HepG2 (cell line): Measurements from ENCODE around the gene RGL1. TPM values are rescaled to one million over a fixed set of nuclear protein-coding genes. Genes with fewer than 3 reads are reported as not detected.

ENCODE experiments used
- ATAC-seq: fragments of 200-7000 bp; cut with Tn5 transposase; 3 replicates; pipeline ENCODE4 v1.9.1; 2020; ENCODE audit warnings: mild to moderate bottlenecking, moderate library complexity
- BruUV-seq: library from RNA; stranded (reverse); fragments of 400-500 nt; replicated peaks from 2 replicates; lab custom pipeline; 2021; lab: Mats Ljungman, UMichigan
- CTCF ChIA-PET: fragments of 300-600 bp; formaldehyde crosslinking; extraction: SDS; loops from one replicate; lab custom pipeline; 2021; ENCODE audit warnings: low total read pairs, inconsistent platforms, low intra/inter-chr PET ratio; lab: Yijun Ruan, JAX
- POLR2A ChIA-PET: fragments of 350-600 bp; sonication (Branson Sonifier 250); formaldehyde crosslinking; loops from one replicate; lab custom pipeline; 2020; ENCODE audit warnings: antibody characterized with exemption, inconsistent platforms; lab: Yijun Ruan, JAX
- DNase-seq: peaks from one replicate; pipeline ENCODE4 v3.0.0-alpha.2; 2015; ENCODE audit warnings: low spot score
- FAIRE-seq: peaks from 3 replicates; lab custom pipeline; 2011; peaks lifted over from hg19 to GRCh38; lab: Jason Lieb, UNC
- H2AFZ ChIP-seq: one replicate; pipeline ENCODE4 v1.6.1; 2011; ENCODE audit warnings: low read length, inconsistent platforms
- H3K27ac ChIP-seq: fragments of 300-600 bp; 3 replicates; pipeline ENCODE4 v1.8.0; 2011; ENCODE audit warnings: mixed run types, mild to moderate bottlenecking, mixed read lengths, low read length, inconsistent platforms; ENCODE audit not compliant: insufficient read depth; ENCODE audit errors: extremely low read length
- H3K27me3 ChIP-seq, 2 experiments: fragments of 200-600 bp in 1 of 2; 2 replicates in 1 of 2; 3 replicates in 1 of 2; pipeline versions ENCODE4 v1.6.0 to v1.8.0; 2011; ENCODE audit warnings: low read length in 2 of 2, mild to moderate bottlenecking in 2 of 2, moderate library complexity in 2 of 2, inconsistent platforms in 1 of 2; ENCODE audit not compliant: insufficient read depth in 2 of 2, control insufficient read depth in 1 of 2
- H3K36me3 ChIP-seq, 2 experiments: fragments of 200-600 bp in 1 of 2; replicated peaks in 1 of 2; 2 replicates in 1 of 2; 3 replicates in 1 of 2; pipeline versions ENCODE4 v1.5.1 to v1.8.0; 2011; ENCODE audit warnings: low read length in 2 of 2, inconsistent platforms in 1 of 2; ENCODE audit not compliant: insufficient read depth in 2 of 2, control insufficient read depth in 1 of 2
- H3K4me1 ChIP-seq: 2 replicates; pipeline ENCODE4 v1.5.1; 2012; ENCODE audit warnings: low read length, inconsistent platforms; ENCODE audit not compliant: insufficient read depth
- H3K4me2 ChIP-seq: 2 replicates; pipeline ENCODE4 v1.6.0; 2011; ENCODE audit warnings: low read depth, low read length, inconsistent platforms
- H3K4me3 ChIP-seq, 3 experiments: fragments of 200-600 bp in 1 of 3; sonication (generic), shearing (Covaris generic) in 1 of 3; replicated peaks in 1 of 3; 2 replicates each; pipeline ENCODE4 v1.5.1; 2011 to 2016; ENCODE audit warnings: low read length in 3 of 3, inconsistent platforms in 2 of 3, low read depth in 2 of 3, mild to moderate bottlenecking in 2 of 3, control low read depth in 1 of 3, mixed read lengths in 1 of 3; ENCODE audit not compliant: insufficient read depth in 1 of 3
- H3K79me2 ChIP-seq: one replicate; pipeline ENCODE4 v1.6.1; 2011; ENCODE audit warnings: low read length, inconsistent platforms; ENCODE audit not compliant: insufficient read depth
- H3K9ac ChIP-seq: 2 replicates; pipeline ENCODE4 v1.6.0; 2011; ENCODE audit warnings: mild to moderate bottlenecking, low read depth, low read length, inconsistent platforms; ENCODE audit not compliant: insufficient read depth
- H3K9me3 ChIP-seq: 2 replicates; pipeline ENCODE4 v1.5.1; 2012; ENCODE audit warnings: mild to moderate bottlenecking, low read length
- H4K20me1 ChIP-seq: 2 replicates; pipeline ENCODE4 v1.6.0; 2011; ENCODE audit warnings: inconsistent platforms, mild to moderate bottlenecking, low read length, moderate library complexity; ENCODE audit not compliant: insufficient read depth
- ZNF142 ChIP-seq: sonication (generic); formaldehyde crosslinking; IDR thresholded peaks from 2 replicates; pipeline ENCODE4 v1.4.0; 2020; ENCODE audit warnings: missing genetic modification reagents
- ZNF224 ChIP-seq: sonication (generic); formaldehyde crosslinking; IDR thresholded peaks from 2 replicates; pipeline ENCODE4 v1.5.0; 2020; ENCODE audit warnings: mild to moderate bottlenecking, missing genetic modification reagents
- ZNF556 ChIP-seq: sonication (generic); formaldehyde crosslinking; IDR thresholded peaks from 2 replicates; pipeline ENCODE4 v1.4.0; 2020; ENCODE audit warnings: mild to moderate bottlenecking, missing genetic modification reagents, borderline replicate concordance
- WGBS: methylation state at CpG from one replicate; pipeline ENCODE4 v1.1.6; 2017; ENCODE audit warnings: low lambda C conversion rate; 5-methylcytosine and 5-hydroxymethylcytosine counted together
- in situ Hi-C: cut with HindIII; loops from 2 replicates; pipeline ENCODE4 v1.10.0; 2017; ENCODE audit warnings: low pct_unique_long_range_greater_than_20kb; ENCODE audit not compliant: extremely low pct_ligation_motif_present
- intact Hi-C: fragments of 100-400 bp; cut with micrococcal nuclease; formaldehyde crosslinking; loops from one replicate; pipeline ENCODE4 v1.10.0; 2022; ENCODE audit not compliant: unreplicated experiment
- polyA plus RNA-seq, 8 experiments: library from polyadenylated mRNA; depleted of rRNA in 3 of 8; stranded (reverse) in 7 of 8; unstranded in 1 of 8; fragments of >200 nt; fragmentation: Illumina TruSeq in 4 of 8; extraction: Trizol in 4 of 8; gene quantifications; 2 replicates each; pipeline versions ENCODE4 v1.2.1 to v1.2.3, GENCODE V29; 2011 to 2016; ENCODE audit warnings: low read depth in 4 of 8, missing spikeins in 1 of 8, mixed read lengths in 1 of 8; ENCODE audit not compliant: insufficient read depth in 1 of 8
- total RNA-seq, 5 experiments: library from RNA; depleted of rRNA; stranded (reverse); fragments of >200 nt; fragmentation: Illumina TruSeq; extraction: Trizol; gene quantifications; 2 replicates each; pipeline ENCODE4 v1.2.3, GENCODE V29; 2016; ENCODE audit warnings: low read depth in 1 of 5
- TF ChIP-seq, protein P1 (sequence below): sonication (generic); formaldehyde crosslinking; IDR thresholded peaks from 2 replicates; pipeline ENCODE4 v1.5.0; 2020; ENCODE audit warnings: mild to moderate bottlenecking, missing genetic modification reagents, borderline replicate concordance

The RGL1 gene
- total and polyA plus RNA-seq, 2 of the 13 experiments (the other 11 are each of a cell fraction or from before 2014, with no cell fraction given): 3.5 to 4.7 TPM

- ATAC-seq: no peak
- H3K9me3 ChIP-seq: no peaks in the 10 kb centered on the region
- no peak overlapping the region for H3K4me3 ChIP-seq
- no peak overlapping the region for H3K27ac ChIP-seq
- BruUV-seq: no TSS peak
- TF ChIP-seq ZNF142 (no peak), ZNF224 (no peak), ZNF556 (CRISPR knock-in tag) (no peak)
- TF ChIP-seq, protein P1, sequence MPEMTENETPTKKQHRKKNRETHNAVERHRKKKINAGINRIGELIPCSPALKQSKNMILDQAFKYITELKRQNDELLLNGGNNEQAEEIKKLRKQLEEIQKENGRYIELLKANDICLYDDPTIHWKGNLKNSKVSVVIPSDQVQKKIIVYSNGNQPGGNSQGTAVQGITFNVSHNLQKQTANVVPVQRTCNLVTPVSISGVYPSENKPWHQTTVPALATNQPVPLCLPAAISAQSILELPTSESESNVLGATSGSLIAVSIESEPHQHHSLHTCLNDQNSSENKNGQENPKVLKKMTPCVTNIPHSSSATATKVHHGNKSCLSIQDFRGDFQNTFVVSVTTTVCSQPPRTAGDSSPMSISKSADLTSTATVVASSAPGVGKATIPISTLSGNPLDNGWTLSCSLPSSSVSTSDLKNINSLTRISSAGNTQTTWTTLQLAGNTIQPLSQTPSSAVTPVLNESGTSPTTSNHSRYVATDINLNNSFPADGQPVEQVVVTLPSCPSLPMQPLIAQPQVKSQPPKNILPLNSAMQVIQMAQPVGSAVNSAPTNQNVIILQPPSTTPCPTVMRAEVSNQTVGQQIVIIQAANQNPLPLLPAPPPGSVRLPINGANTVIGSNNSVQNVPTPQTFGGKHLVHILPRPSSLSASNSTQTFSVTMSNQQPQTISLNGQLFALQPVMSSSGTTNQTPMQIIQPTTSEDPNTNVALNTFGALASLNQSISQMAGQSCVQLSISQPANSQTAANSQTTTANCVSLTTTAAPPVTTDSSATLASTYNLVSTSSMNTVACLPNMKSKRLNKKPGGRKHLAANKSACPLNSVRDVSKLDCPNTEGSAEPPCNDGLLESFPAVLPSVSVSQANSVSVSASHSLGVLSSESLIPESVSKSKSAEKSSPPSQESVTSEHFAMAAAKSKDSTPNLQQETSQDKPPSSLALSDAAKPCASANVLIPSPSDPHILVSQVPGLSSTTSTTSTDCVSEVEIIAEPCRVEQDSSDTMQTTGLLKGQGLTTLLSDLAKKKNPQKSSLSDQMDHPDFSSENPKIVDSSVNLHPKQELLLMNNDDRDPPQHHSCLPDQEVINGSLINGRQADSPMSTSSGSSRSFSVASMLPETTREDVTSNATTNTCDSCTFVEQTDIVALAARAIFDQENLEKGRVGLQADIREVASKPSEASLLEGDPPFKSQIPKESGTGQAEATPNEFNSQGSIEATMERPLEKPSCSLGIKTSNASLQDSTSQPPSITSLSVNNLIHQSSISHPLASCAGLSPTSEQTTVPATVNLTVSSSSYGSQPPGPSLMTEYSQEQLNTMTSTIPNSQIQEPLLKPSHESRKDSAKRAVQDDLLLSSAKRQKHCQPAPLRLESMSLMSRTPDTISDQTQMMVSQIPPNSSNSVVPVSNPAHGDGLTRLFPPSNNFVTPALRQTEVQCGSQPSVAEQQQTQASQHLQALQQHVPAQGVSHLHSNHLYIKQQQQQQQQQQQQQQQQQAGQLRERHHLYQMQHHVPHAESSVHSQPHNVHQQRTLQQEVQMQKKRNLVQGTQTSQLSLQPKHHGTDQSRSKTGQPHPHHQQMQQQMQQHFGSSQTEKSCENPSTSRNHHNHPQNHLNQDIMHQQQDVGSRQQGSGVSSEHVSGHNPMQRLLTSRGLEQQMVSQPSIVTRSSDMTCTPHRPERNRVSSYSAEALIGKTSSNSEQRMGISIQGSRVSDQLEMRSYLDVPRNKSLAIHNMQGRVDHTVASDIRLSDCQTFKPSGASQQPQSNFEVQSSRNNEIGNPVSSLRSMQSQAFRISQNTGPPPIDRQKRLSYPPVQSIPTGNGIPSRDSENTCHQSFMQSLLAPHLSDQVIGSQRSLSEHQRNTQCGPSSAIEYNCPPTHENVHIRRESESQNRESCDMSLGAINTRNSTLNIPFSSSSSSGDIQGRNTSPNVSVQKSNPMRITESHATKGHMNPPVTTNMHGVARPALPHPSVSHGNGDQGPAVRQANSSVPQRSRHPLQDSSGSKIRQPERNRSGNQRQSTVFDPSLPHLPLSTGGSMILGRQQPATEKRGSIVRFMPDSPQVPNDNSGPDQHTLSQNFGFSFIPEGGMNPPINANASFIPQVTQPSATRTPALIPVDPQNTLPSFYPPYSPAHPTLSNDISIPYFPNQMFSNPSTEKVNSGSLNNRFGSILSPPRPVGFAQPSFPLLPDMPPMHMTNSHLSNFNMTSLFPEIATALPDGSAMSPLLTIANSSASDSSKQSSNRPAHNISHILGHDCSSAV (CRISPR knock-in tag): no peak
- TF ChIP-seq, all 625 proteins: peak for 0
- Histone ChIP-seq H3K9ac (no peak overlapping the region), H3K79me2 (no peaks in the 10 kb centered on the region), H2AFZ (no peak overlapping the region), H3K27me3 (no peaks in the 10 kb centered on the region), H3K36me3 (no peaks in the 10 kb centered on the region), H3K4me1 (no peaks in the 10 kb centered on the region), H3K4me2 (no peak overlapping the region), H4K20me1 (no peaks in the 10 kb centered on the region)
- FAIRE-seq (no peak), DNase-seq (no peak)
- intact Hi-C loops: no loop called here
- CTCF ChIA-PET: no interaction called here
- in situ Hi-C loops: no loop called here
- POLR2A ChIA-PET: no interaction called here
- 9% methylated on average over 1 of the region's 1 CpG for WGBS
These were observed 160.8 kb downstream of the RGL1 start for GRCh38 chr1:183965726-183966125.
